Activated CD8-positive, alpha-beta memory T cell treated with anti-CD3 and anti-CD28 coated beads for 24 hours (primary cell): ENCODE results near the gene ICAM3.
A peak's percentile ranks its signal among the peaks of the same experiment; 100 is the strongest.
"Not testable (repeated sequence)": the region's sequence is repeated elsewhere in the genome, so short reads cannot be mapped to it uniquely, and the experiment has no call there.

Source experiments
- DNase-seq: peaks from one replicate; pipeline ENCODE4 v3.0.0-alpha.2; 2020

ICAM3 gene, protein sequence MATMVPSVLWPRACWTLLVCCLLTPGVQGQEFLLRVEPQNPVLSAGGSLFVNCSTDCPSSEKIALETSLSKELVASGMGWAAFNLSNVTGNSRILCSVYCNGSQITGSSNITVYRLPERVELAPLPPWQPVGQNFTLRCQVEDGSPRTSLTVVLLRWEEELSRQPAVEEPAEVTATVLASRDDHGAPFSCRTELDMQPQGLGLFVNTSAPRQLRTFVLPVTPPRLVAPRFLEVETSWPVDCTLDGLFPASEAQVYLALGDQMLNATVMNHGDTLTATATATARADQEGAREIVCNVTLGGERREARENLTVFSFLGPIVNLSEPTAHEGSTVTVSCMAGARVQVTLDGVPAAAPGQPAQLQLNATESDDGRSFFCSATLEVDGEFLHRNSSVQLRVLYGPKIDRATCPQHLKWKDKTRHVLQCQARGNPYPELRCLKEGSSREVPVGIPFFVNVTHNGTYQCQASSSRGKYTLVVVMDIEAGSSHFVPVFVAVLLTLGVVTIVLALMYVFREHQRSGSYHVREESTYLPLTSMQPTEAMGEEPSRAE

DNA sequence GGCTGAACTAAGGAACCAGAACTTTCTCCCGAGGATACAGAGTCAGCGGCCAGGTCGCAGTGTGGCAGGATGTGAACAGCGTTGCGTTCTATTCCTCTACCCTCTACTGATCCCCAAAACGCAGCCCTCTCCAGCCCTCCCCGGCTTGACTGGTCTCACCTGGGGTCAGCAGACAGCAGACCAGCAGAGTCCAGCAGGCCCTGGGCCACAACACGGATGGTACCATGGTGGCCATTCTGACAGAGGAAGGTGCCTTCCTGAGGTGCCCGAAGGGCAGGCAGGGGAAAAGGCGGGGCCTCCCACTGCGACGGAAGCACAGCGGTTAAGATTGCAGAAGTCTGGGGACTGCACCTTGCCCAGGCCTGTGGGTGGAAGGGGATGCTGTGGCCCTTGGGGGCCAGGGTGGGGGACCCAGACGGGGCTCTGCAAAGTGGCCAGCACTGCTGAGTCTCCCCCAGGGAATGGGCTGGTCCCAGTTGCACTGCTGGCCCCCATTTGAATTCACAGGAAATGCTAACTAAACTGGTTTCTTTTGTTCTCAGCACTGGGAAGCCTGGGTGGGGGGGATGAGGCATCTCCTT is at the start of gene ICAM3:
Gene ICAM3, minus strand, starts transcription at position 245 of the 581 bp plus-strand sequence. Its CDS starts 10 bp downstream, at position 235.
- DNase-seq = peak; percentile 87

DNA sequence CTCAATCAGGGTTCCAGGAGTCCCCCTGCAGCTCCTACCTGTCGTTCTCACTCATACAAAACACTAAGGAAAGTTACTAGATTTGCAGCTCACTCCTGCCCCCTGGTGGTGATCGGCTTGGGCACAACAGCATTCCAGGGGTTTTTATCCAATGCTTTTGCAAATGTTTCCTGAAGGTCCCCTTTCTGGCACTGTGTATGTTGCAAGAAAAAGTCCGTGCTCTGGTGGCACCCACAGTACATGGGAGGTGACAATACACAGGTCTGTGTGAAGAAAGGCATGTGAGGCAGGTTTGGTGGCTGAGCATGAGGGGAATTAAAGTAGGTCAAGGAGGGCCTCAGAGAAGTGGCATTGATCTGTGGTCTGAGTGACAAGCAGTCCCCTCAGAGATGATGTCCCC is 49.5 kb upstream of the ICAM3 start:
- peak; percentile 96 for DNase-seq

DNA sequence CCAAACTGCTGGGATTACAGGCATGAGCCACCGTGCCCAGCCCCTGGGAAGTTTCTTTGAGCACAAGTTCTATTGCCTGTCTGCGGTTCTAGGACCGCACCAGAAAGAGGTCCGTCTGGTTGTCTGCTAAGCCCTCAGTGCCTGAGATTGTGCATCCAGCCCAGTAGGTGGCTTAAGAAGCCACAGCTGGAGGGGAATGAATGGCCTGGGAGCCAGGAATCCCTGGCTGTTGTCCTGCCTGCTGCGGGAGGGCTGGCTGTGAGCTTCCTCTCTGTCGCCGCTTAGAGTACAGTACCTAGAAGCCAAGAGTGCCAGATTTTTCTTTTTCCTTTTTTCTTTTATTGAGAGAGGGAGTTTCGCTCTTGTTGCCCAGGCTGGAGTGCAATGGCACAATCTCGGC is 45.2 kb upstream of the ICAM3 start:
- DNase-seq = no peak

DNA sequence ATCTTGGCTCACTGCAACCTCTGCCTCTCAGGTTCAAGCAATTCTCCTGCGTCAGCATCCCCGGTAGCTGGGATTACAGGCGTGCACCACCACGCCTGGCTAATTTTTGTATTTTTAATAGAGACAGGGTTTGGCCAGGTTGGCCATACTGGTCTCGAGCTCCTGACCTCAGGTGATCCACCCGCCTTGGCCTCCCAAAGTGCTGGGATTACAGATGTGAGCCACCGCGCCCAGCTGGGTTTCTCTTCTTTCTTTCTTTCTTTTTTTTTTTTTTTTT is 43.7 kb upstream of the ICAM3 start:
- DNase-seq = not testable (repeated sequence)

DNA sequence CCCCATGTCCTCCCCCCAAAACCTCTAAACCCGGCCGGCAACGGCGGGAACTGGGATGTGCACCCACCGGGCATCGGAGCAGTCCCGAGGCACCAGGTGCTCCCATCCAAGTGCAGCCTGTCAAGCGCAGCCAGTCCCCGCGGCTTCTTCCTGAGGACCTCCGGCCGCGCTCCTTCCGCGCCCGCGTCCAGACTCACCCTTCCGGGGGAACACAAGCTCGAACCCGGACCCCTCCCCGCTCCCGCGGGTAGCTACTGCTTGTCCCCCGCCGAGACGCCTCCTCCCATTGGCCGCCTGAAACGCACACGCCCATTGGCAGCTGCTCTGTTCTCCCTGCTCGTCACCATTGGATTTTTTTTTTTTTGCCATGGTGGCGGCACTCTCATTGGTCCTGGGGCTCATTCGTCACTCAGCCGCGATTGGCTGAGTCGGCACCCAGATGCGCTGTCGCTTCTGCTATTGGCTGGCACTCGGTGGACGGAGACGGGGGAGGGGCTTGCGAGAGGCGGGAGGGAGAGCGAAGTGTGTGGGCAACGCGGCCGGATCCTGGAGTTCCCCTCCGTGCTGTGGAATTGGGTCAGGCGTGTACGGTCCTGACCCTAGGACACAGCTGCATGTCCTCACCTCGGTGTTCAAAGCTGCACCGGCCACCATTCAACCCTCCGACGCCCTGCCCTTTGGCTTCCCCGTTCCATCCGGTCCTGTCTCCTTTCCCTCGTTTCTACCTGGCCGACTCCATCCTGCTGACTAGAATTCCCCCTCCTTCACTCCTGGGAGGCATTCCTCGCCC is 41.1 kb upstream of the ICAM3 start, which contains the start of gene TYK2:
Gene TYK2, minus strand, starts transcription at position 260 of the 790 bp plus-strand sequence. CDS start 2,166 bp downstream, outside the sequence.
- DNase-seq = peak; percentile 99

DNA sequence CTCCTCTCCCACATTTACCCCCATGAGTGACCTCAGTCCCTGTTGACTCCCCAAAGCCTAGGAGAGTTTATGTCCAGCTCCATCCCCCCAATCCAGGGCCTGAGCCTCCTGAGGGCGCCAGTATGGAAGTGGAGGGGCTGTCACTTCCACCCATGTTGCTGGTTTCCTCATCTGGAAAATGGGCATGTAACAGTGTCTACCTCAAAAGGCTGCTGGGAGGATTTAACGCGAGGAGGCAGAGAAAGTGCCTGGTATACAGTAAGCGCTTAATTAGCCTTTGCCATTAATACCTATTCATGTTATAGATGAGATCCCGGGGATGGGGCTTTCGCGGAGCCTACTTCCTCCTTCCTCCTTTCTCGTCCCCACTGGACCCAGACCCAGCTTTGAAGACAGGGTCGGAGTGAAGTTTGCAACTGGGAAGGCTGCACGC is 40.5 kb upstream of the ICAM3 start:
- no peak for DNase-seq

DNA sequence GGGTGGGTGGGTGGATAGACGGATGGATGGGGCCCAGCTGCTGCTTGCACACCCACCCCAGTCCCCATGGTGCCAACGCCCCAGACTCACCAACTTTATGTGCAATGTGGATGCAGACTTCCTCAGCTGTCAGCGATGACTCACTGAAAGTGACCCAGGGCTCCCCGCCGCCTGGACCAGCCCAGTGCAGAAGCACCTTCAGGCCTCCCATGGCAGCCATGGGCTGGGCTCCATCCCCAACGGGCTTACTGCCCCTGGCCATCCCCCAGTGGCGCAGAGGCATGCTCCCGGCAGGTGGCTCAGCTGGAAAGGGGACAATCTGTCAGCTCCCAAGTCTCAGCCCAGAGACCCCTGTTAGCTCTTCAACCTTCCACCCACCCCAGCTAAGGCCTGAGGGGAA is 38.7 kb upstream of the ICAM3 start:
- DNase-seq = no peak

DNA sequence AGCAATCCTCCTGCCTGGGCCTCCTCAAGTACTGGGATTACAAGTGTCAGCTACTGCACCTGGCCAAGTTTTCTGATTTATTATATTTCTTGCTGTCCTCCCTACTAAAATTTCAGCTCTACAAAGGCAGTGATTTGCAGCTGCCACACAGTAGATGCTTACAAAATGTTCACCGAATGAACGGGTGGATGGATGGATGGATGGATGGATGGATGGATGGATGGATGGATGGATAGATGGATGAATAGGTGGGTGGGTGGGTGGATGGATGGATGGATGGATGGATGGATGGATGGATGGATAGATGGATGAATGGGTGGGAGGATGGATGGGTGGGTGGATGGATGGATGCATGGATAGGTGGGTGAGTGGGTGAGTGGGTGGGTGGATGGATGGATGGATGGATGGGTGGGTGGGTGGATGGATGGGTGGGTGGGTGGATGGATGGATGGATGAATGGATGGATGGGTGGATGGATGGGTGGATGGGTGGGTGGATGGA is 37.8 kb upstream of the ICAM3 start:
- not testable (repeated sequence) for DNase-seq

DNA sequence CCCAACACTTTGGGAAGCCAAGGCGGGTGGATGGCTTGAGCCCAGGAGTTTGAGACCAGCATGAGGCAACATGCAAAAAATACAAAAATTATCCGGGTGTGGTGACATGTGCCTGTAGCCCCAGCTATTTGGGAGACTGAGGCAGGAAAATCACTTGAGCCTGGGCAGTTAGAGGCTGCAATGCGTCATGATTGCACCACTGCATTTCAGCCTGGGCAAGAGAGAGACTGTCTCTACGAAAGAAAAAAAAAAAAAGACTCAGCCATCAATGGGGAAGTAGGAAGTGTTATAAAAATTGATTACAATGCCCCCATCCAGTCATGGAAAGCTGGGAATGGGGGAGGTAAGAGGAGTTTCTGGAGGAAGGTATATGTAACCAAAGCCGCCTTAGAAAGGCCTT is 35.5 kb upstream of the ICAM3 start:
- DNase-seq = no peak

DNA sequence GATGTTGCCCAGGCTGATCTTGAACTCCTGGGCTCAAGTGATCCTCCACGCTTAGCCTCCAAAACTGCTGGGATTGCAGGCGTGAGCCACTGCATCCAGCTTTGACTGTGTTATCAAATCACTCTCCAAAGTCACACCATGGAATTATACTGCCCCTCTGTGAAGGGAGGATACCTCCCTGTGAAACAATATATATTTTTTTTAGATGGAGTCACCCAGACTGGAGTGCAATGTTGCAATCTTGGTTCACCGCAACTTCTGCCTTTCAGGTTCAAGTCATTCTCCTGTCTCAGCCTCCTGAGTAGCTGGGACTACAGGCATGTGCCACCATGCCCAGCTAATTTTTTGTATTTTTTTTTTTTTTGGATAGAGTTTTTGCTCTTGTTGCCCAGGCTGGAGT is 33.3 kb upstream of the ICAM3 start:
- no peak for DNase-seq

DNA sequence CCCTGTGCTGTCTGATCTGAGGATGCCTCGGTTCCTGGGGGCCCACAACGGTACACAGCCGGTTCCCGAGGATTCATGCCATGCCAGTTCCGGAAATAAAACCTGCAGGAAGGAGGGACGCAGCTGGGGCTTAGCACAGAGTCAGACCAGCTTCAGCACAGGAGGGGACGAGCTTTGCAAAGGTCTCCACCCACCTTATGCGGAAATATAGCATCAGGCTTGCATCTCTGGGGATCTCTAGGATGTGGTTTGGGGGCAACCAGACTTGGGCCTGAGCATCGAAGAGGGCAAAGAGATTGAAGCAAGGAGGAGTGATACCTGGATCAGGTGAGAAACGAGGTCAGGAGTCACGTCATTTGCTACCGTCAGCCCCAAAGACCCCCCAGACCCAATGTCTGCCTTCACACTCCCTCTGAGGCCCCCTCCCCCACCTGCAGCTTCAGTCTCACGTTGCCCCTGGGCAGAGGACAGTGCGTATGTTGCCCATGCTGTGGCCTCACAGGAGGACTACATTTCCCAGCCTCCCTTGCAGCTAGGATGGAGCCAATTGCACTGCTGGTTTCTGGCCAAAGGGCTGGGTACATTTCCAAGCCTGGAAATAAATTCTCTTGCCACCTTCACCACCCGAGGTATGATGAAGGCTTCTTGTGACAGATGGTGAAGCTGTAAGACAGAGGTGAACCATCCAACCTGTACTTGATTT is 28.8 kb upstream of the ICAM3 start:
- no peak for DNase-seq

DNA sequence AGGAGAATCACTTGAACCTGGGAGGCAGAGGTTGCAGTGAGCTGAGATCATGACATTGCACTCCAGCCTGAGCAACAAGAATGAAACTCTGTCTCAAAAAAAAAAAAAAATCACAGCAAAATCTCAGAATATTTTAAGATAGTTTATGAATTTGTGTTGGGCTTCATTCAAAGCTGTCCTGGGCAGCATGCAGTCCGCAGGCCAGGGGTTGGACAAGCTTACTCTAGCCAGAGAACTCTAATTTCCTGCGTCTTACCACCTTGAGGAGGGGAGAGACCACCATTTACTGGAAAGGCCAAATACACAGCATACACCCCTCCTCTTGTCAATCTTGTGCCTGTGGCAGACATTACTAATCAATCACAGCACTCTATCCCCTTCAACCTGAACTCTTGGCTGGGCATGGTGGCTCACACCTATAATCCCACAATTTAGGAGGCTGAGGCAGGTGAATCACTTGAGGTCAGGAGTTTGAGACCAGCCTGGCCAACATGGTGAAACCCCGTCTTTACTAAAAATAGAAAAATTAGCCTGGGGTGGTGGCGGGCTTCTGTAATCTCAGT is 27.6 kb upstream of the ICAM3 start:
- not testable (repeated sequence) for DNase-seq

DNA sequence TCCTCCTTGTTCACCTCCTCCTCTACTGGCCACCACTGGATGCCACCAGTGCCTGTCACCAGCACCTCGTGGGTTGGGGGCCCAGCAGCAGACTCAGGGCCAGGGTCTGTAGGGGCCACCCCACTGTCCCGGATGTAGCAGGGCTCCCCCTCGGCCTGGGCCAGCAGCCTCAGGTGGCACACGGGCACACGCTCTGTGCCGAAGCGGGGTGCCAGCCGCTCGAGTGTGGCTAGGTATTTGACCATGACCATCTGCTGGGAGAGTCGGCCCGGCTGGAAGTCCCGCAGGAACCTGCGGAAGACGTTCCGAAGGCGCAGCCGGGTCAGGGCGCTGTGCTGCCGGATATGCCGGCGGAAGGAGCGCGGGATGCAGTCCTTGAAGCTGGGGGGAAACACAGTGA is 26.1 kb upstream of the ICAM3 start:
- DNase-seq = no peak

DNA sequence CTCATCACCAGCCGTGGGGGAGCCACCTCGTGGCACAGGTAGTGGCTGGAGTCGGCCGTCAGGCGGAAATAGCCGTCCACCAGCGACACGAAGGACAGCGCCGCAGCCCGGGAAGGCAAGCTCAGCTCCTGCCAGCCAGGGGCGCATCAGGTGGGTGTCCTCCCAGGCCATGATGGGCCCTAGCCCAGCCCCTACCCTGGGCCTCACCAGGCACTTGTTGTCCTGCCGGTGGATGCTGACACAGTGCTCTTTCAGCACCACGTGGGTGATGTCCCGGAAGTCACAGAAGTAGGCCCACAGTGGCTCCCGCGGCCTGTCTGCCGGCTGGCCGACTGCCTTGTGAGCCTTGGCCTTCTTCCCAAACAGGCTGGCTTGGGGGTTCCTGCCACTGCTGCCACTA is 25.2 kb upstream of the ICAM3 start:
- DNase-seq = no peak

DNA sequence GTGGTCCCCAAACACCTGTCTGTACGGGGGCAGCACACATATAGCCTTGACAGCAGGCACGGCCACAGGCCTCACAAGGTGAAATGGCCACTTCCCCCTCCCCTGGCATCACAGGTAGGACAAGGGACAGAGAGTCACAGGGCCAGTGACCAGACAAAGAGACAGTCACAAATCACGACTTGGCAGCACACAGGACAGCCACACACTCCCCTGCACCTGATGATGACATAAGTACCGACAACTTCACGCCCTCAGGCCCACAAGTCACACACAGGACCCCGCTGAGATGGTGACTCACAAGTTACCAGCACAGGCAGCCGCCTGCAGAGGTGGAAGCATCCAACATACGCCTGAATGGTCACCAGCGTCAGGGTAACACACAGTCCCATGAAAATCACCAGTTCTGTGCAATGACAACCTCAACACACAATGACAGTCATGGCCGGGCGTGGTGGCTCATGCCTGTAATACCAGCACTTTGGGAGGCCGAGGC is 24.4 kb upstream of the ICAM3 start:
- no peak for DNase-seq

DNA sequence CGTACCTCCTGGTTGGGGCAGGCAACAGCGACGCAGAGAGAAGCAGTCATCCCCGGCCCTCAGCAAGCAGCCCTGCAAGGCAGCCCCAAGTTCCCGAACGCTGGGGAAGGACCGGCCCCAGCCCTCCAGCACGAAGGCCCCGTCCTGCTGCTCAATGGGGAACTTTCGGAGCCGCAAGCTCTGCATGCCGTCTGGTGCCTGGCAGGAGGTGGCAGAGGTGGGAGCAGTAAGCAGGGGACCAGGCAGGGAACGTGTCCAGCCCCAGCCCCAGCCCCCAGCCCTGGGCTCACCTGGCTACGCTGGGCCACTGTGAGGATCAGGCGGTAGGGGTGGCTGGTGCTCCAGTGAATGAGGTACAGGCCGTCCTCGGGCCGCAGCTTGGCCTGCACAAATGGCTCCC is 22.8 kb upstream of the ICAM3 start:
- DNase-seq = no peak

DNA sequence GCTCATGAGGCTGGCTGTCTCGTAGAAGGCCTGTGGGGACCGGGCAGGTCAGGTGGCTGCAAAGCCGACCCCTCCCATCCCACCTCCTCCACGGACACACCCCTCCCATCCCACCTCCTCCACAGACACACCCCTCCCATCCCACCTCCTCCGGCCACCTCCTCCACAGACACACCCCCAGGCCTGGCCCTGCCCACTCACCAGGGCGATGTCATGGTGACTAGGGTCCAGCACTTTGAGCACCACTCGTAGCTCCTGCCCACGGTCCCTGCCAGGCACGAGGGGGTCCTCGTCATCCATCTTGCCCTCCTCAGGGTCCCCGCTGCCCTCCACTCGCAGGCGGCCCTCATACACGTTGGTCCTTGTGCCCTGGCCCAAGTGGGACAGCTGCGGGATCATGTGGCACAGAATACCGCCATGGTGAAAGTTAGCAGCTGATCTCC is 22.2 kb upstream of the ICAM3 start:
- no peak for DNase-seq

DNA sequence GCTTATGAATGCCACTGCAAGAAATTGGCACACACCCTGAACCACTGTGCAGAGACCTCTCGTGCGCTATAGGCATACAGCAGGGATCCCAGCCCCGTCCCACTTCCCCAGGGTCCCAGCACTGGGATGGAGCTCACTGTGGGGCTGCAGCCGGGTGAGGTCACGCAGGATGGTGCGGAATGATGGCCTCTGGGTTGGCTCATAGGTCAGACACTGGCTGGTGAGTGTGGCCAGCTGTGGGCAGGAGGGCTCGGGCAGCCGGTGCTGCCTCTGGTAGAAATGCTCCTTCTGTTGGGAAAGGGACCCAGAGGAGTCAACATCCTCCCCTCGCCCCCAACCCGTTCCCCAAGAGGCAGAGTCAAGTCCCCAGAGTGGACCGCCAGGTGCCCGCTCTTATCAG is 17.0 kb upstream of the ICAM3 start:
- no peak for DNase-seq

DNA sequence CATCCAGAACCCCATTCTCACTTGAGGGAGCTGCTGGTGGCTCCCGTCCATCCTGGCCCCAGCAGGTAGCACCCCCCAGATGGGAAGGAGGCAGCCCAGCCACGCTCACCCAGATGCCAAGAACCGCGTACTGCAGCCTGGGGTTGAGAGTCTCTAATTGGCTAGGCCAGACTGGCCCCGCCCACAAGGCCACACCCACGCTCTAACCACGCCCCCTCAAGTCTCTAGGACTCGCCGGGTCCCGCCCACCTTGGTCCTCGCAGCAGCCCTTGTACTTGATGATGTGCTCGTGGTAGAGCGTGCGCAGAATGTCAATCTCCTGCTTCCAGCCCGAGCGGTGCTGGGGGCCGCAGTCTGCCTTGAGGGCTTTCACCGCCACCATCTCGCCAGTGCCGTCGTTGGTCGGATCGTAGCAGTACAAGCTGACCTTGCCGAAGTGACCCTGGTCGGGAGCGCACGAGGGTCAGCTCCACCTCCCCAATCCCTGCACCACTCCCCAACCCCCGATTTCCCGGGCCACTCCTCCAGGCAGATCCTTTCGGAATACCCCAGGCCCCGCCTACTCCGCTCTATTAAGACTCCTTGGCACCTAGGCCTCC is 14.5 kb upstream of the ICAM3 start:
- peak; percentile 73 for DNase-seq

DNA sequence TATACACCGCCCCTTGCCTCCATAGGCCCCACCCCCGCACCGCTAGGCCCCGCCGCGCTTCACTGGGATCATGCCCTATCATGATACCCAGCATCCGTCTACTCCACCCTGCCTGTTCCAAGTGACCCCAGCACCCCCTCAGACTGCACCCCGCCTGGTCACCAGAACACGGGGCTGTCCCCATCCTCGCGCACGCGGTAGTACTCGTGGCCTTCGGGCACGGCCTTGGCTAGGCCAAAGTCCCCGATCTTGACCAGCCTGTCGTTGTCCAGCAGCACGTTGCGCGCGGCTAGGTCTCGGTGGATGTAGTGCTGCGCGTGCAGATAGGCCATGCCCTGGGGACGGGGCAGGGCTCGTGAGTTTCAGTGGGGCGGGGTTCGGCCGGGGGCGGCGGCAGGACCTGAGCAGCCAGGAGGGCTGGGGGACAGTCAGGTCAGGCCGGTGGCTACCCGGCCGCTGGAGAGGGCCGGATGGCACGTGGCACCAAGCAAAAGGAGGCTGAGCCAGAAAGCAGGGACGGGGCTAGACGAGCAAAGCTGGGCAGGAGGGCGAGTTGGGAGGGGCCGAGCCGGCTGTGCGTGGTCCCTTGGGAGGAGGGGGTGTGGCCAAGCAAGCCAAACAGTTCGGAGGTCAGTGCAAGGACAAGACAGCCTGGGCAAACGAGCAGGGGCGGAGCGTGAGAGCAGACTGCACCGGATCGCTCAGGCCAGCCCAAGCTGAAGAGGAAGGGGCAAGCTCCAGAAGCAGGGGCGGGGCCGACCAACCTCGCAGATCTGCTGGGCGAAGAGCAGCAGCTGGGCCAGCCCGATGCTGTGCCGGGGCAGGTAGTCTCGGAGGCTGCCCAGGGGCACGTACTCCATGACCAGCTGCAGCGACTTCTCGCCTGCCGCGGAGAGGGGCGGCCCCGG is 13.6 kb upstream of the ICAM3 start:
- no peak for DNase-seq

DNA sequence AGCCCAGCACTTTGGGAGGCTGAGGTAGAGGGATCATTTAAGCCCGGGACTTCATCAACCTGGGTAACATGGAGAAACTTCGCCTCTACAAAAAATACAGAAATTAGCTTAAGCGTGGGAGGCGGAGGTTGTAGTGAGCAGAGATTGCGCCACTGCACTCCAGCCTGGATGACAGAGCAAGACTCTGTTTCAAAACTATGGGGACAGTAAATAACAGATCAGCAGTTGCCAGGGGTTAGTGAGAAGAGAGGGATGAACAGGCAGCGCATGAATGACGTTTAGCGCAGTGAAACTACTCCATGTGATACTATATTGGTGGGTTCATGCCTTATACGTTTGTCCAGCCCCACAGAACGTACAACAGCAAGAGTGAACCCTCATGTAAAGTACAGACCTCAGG is 7.1 kb upstream of the ICAM3 start:
- DNase-seq = no peak
